DMS 273 treated with DMSO at 0.1 percent for 48 hours (cell line): Measurements from ENCODE around the gene LRRTM4.

Source experiments
- DNase-seq: peaks from one replicate; lab custom pipeline; 2025; lab: John Stamatoyannopoulos, UW

The LRRTM4 gene

DNA sequence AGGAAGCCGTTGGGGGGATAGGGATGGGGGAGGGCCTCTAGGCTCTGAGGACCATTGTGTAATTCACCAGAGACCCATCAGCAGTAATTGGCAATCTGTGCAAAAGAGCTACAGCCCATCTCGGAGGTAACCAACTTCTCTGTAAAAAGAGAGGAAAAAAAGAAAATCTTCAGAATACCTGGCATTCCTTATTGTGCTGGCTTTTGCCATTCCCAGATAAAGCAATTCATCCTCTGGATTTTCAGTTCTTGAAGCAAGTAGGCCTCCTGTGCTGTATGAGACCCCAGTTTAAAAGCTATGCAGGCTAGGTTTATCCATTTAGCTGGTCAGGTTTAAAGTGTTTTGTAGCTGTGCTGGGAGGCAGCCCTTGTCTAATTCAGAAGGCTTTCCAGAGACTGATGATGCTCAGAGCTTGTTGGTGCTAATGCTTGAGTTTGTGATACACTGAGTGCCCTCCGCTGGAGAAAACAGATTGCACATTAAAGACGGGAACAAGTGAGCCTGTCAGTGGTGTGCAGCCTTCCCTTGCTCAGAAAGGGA is at the start of gene LRRTM4:
TSS of gene LRRTM4 (minus strand) at position 446 of the 540 bp plus-strand sequence.
- no peak for DNase-seq

- no peak for DNase-seq
Observed at GRCh38 chr2:77571545-77571944, 49.4 kb upstream of the LRRTM4 start.

GRCh38 chr2:77567723-77568122 is 45.5 kb upstream of the LRRTM4 start:
- DNase-seq = no peak

DNA sequence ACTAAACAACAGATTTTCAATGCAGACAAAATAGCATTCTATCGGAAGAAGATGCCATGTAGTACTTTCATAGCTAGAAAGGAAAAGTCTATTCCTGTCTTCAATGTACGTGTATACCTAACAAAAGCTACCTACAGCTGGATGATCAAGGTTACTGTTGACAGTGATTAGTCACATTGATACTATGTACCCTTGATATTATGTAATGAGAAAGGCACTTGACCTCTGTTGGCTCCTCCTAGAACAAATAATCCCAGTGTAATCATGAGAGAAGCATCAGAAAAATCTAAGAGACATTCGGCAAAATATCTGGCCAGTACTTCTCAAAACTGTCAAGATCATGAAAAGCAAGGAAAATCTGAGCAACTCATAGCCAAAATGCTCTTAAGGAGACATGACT is 44.4 kb upstream of the LRRTM4 start:
- DNase-seq = no peak

GRCh38 chr2:77566131-77566530 is 44.0 kb upstream of the LRRTM4 start:
- DNase-seq = no peak

GRCh38 chr2:77552956-77553355 is 30.8 kb upstream of the LRRTM4 start:
- no peak for DNase-seq

- no peak for DNase-seq
Observed at GRCh38 chr2:77538031-77538430, 15.9 kb upstream of the LRRTM4 start.

DNA sequence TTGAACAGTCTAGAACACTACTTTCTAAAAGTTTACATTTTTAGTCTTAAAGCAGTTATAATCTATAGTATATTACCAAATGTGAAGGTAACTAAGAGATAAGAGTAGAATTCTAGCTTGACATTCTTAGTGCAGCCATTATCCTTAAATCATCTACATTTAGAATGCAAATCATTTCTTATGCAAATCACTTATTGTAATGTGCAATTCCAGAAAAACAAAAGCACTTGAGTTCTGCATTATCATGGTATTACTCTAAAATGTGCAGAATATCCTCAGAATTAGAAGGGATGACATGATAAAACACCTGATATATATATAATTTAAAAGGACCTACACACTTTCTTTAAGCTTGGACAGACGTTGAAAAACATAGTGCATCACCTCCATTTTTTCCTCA is 712 bp upstream of the LRRTM4 start:
- no peak for DNase-seq

GRCh38 chr2:77521548-77521891 is 656 bp downstream of the LRRTM4 start:
- no peak for DNase-seq

DNA sequence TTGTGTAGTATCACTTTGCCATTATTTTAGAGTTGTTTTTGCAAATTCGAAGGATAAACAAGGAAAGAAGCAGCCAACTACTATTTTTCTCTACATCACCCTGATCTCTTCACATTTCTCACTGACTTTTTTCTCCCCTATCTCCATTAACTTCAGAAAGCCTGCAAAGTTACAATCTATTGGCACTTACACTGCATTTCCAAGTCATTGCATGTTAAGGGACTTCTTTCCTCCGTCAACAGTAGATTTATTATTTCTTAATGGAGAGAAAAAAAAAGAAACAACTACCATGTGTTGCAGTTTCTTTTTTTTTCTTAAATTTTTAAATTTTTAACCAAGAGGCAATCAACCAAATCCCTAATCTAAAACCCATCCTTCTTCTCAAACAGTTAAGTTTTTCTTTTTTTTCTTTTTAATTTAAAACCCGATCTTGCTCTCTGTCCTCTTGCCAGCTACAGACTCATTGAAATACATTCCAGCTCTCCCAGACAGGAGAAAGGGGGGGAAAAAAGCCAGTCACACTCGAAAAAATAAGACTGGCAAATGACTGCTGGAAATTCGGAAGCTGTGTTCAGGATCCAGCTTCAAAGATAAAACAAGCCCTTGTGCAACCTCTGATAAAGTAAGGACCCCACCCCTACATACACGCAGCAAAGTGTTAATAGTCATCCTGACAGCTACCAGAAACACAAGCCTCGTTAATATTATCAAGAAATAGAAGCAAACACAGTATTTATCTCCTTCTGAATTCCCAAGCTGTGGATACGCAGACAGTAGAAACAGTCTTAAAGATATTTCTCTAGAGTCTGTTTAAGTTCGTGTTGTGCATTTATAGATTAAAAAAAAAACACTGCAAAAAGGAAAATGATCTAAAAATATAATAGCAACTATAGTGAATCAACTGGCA is 1.3 kb downstream of the LRRTM4 start:
- DNase-seq = no peak

- DNase-seq = no peak
Observed at GRCh38 chr2:77519888-77520506, 2.2 kb downstream of the LRRTM4 start.

DNA sequence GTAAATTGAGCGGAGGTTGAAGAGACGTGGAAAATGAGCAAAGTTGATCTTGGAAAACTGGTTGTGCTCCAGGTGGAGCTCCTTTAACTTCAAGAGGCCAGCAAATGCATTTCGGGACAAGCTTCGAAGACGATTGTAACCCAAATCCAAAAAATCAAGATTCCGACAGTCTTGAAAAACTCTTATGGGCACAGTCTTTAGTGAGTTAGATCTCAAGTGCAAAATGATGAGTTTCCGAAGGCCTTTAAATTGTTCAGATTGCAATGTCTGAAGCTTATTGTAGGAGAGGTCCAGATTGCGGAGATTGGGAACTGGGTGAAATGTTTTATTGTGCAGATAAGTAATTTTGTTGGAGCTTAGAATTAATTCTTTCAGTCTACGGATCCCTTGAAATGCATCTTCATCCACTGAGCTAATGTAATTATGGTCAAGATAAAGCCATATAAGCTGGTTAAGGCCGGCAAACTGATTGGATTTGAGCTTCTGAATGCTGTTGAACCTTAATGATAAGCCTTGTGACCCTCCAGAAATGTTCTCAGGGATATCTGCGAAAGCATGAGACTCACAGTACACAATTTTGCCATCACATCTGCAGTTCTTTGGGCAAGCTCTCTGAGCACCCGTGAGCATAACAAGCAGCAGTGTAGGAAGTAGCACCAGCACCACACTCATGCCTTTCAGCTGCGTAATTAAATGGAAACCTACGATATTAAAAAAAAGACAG is 2.9 kb downstream of the LRRTM4 start:
- no peak for DNase-seq

- no peak for DNase-seq
Observed at GRCh38 chr2:77518311-77518710, 3.9 kb downstream of the LRRTM4 start.

- DNase-seq = no peak
Observed at GRCh38 chr2:77513191-77513590, 9.0 kb downstream of the LRRTM4 start.

GRCh38 chr2:77512507-77512906 is 9.7 kb downstream of the LRRTM4 start:
- DNase-seq = no peak

GRCh38 chr2:77508511-77508910 is 13.7 kb downstream of the LRRTM4 start:
- no peak for DNase-seq

GRCh38 chr2:77507657-77508056 is 14.5 kb downstream of the LRRTM4 start:
- DNase-seq = no peak

GRCh38 chr2:77488141-77488540 is 34.0 kb downstream of the LRRTM4 start:
- DNase-seq = no peak

DNA sequence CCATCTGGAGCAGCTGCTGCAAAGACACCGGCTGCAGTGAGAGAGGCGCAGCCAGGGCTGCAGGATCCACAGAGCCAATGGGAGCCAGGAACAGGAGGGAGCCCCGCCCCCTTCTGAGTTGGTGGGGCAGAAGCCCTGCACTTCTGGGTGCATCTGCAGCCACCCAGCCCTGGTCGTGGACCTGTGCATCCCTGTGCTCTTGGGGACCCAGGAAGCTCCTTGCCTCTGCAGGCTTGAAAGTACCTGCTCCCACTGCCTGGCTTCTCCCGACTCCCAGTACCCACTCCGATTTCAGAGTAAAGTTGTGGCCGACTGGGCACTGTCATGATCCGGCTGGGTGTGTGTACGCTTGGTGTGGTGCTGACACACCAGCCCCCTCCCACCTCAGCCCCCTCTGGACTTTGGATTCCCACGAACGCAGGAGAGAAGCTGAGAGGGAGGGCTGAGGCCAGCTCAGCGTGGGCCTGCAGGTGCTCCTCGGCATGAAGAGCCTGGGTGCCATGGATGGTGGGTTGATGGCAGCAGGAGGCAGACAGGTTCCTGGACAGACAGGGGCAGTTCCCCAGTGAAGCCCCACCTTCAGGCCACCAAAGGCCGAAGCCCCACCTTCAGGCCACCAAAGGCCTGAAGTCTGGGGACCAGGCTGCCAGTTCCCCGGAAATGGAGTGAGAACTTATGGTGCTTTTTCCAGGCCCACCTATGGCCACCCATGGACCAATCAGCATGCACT is 34.9 kb downstream of the LRRTM4 start:
- no peak for DNase-seq

GRCh38 chr2:77484026-77484425 is 38.1 kb downstream of the LRRTM4 start:
- DNase-seq = no peak

- DNase-seq = no peak
Observed at GRCh38 chr2:77479895-77480294, 42.3 kb downstream of the LRRTM4 start.

- DNase-seq = no peak
Observed at GRCh38 chr2:77479395-77479794, 42.8 kb downstream of the LRRTM4 start.
